Skeletal muscle satellite cell (primary cell): ENCODE data around the gene FRMPD1.

ENCODE experiments used
- H3K27me3 ChIP-seq: 2 replicates; pipeline ENCODE4 v1.7.0; 2013; ENCODE audit warnings: low read length; ENCODE audit not compliant: control insufficient read depth, insufficient read depth
- H3K36me3 ChIP-seq: 2 replicates; pipeline ENCODE4 v1.7.0; 2013; ENCODE audit warnings: mild to moderate bottlenecking, control low read depth, low read length; ENCODE audit not compliant: insufficient read depth
- H3K4me1 ChIP-seq: 2 replicates; pipeline ENCODE4 v1.7.0; 2013; ENCODE audit warnings: low read length; ENCODE audit not compliant: control insufficient read depth, insufficient read depth
- H3K4me2 ChIP-seq: 2 replicates; pipeline ENCODE4 v1.7.0; 2013; ENCODE audit warnings: mild to moderate bottlenecking, low read length
- H3K4me3 ChIP-seq: 2 replicates; pipeline ENCODE4 v1.7.0; 2013; ENCODE audit warnings: low read length
- H3K9ac ChIP-seq: 2 replicates; pipeline ENCODE4 v1.7.0; 2013; ENCODE audit warnings: mild to moderate bottlenecking, low read depth, low read length, moderate library complexity
- H3K9me3 ChIP-seq: replicated peaks from 2 replicates; pipeline ENCODE4 v1.7.0; 2013; ENCODE audit warnings: mild to moderate bottlenecking, control low read depth, low read length

FRMPD1 gene

DNA sequence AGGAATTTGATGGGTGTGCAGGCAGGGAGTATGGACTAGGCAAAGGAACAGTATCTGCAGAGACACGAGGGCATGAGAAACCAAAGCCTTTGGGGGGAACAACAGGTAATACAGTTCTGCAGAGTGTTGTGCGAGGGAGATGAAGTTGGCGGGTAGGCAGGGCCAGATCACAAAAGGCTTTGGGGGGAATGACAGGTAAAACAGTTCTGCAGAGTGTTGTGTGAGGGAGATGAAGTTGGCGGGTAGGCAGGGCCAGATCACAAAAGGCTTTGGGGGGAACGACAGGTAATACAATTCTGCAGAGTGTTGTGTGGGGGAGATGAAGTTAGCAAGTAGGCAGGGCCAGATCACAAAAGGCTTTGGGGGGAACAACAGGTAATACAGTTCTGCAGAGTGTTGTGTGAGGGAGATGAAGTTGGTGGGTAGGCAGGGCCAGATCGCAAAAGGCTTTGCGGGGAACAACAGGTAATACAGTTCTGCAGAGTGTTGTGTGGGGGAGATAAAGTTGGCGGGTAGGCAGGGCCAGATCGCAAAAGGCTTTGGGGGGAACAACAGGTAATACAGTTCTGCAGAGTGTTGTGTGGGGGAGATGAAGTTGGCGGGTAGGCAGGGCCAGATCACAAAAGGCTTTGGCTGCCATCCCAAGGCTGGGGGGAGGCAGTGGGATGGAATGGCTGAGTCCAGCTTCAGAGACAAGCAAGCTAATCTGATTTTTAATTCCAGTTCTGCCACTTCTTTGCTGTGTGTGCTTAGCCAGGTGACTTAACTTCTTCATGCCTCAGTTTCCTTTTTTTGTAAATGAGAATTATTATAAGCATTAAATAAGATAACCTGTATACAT lies 33.0 kb downstream of the FRMPD1 start:
- peaks cover 31% of the 10 kb centered on the region for H3K27me3 ChIP-seq
- no peak overlapping the region for H3K4me2 ChIP-seq
- no peaks in the 10 kb centered on the region for H3K4me1 ChIP-seq
- H3K36me3 ChIP-seq = no peaks in the 10 kb centered on the region
- no peaks in the 10 kb centered on the region for H3K9me3 ChIP-seq
- no peak overlapping the region for H3K4me3 ChIP-seq
- H3K9ac ChIP-seq = no peak overlapping the region

DNA sequence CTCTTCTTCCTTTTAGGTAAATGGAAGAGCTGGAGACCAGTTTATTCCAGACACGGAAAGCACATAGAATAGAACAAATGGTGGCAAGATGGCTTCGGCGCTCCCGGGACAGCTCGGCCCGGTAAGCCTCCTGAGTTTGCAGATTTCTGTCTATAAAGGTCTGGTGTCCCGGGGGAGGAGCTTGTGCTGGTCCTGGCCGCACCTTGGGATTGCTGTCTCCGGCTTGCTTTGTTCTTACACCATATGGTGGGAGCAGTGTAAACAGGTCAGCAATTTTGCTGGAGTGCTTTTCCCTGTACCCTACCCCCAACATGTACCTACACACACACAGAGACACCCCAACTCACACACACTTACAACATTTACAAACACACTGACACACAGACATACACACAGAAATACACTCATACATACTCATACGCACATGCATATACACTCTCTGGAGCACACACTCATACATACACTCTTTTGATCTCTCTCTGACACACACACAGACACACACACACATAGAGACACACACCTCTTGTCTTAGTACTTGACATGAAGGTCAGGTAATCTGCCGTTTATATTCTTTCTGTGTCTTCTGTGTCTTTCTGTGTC lies 42.0 kb downstream of the FRMPD1 start:
- Histone ChIP-seq H3K4me1 (peaks cover 10% of the 10 kb centered on the region), H3K9me3 (no peaks in the 10 kb centered on the region), H3K36me3 (no peaks in the 10 kb centered on the region), H3K27me3 (peaks cover 31% of the 10 kb centered on the region), H3K4me2 (peak overlapping the region; percentile 9), H3K4me3 (no peak overlapping the region), H3K9ac (no peak overlapping the region)

DNA sequence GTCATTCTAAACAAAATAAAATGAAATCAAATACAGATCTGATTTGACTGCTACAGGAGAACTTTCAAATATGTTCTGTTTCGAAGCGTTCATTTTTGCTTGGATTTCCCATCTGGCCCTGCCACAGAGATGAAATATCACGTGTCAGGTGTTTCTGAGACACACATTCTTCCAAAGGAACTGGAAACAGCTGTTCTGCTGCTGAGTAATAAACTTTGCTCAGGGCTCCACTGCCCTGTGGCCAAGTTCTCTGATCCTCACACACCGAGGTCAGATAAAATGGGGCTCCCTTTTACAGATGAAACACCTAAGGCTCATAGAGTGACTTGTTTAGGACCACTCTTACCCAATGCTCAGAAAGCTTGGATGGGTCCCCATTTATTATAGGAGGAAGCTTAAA lies 42.5 kb downstream of the FRMPD1 start:
- Histone ChIP-seq H3K27me3 (peaks cover 30% of the 10 kb centered on the region), H3K9me3 (no peaks in the 10 kb centered on the region), H3K4me3 (no peak overlapping the region), H3K9ac (no peak overlapping the region), H3K4me1 (peaks cover 10% of the 10 kb centered on the region), H3K36me3 (no peaks in the 10 kb centered on the region), H3K4me2 (peak overlapping the region; percentile 9)

DNA sequence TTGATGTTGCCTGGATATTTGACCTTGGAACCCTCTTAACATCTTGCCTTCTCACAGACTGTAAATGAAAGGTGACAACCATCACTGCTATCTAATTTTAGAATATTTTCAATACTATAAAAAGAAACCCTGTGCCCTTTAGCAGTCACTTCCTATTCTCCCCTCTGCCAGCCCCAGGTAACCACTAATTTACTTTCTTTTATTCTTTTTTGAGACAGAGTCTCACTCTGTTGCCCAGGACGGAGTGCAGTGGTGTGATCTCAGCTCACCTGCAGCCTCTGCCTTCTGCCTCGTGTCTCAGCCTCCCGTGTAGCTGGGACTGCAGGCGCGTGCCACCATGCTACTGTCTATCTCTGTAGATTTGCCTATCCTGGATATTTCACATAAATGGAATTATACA lies 43.6 kb downstream of the FRMPD1 start:
- no peak overlapping the region for H3K4me3 ChIP-seq
- no peak overlapping the region for H3K9ac ChIP-seq
- H3K36me3 ChIP-seq = no peaks in the 10 kb centered on the region
- peaks cover 10% of the 10 kb centered on the region for H3K4me1 ChIP-seq
- H3K9me3 ChIP-seq = no peaks in the 10 kb centered on the region
- peaks cover 26% of the 10 kb centered on the region for H3K27me3 ChIP-seq
- no peak overlapping the region for H3K4me2 ChIP-seq

DNA sequence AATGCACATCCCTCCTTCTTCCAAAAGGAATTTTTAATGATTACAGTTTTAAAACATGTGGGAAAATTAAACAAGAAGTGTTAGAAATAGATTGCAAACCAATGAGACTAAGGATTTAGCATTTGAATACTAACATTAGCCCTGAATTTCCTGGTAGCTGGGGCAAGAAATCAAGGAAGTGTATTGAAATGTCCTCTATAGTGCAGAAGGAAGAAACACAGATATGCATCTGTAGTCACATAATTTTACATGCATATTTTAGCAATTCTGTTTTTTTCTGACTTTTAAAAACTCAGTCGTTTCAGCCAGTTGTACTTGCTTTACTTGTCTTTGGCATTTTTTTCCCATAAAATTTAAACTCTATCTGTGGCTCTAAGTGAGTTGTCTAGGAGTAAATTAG lies 45.8 kb downstream of the FRMPD1 start:
- Histone ChIP-seq H3K27me3 (peaks cover 13% of the 10 kb centered on the region), H3K36me3 (no peaks in the 10 kb centered on the region), H3K9ac (no peak overlapping the region), H3K4me3 (no peak overlapping the region), H3K4me2 (no peak overlapping the region), H3K9me3 (no peaks in the 10 kb centered on the region), H3K4me1 (peaks cover 10% of the 10 kb centered on the region)

DNA sequence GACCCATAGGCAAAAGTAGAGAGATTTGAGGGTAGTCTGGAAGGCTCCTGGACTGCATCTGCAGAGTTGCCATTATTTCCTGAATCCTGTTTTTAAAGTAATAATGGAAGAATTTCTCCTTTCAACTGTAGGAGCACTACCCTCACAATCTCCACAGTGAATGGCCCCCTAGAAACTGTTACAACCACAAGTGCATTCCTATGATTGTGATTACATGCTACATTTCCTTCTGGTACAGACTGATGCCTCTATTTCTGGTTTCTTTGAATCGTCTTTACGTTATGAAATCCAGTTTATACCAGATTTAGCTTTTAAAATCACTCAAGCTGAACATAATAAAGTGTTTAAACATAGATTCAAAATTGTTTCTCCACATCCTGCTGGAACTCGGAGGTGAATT lies 49.4 kb downstream of the FRMPD1 start:
- H3K9ac ChIP-seq = no peak overlapping the region
- H3K36me3 ChIP-seq = no peaks in the 10 kb centered on the region
- H3K9me3 ChIP-seq = no peaks in the 10 kb centered on the region
- no peak overlapping the region for H3K4me3 ChIP-seq
- no peaks in the 10 kb centered on the region for H3K4me1 ChIP-seq
- no peak overlapping the region for H3K4me2 ChIP-seq
- H3K27me3 ChIP-seq = peaks cover 4% of the 10 kb centered on the region

DNA sequence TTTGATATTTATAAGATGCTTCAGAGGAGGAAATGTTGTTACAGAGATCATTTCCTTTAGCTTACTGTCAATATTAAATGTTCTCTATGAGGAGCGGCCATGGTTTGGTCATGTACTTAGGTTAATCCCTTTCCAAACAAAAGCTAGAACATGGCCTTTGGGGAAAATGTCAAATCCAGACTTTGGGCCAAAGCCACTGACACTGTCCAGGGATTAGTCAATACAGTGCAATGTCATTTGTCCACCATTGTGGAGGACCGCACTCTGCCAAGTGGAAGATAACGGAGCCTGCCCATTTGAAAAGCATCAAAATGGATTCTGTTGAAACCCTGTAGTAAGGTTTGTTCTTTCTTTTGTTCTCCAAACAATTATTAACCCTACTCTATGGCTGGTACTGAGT lies 50.1 kb downstream of the FRMPD1 start:
- H3K4me3 ChIP-seq = no peak overlapping the region
- no peaks in the 10 kb centered on the region for H3K9me3 ChIP-seq
- H3K4me2 ChIP-seq = no peak overlapping the region
- no peaks in the 10 kb centered on the region for H3K4me1 ChIP-seq
- H3K27me3 ChIP-seq = peaks cover 3% of the 10 kb centered on the region
- no peak overlapping the region for H3K9ac ChIP-seq
- no peaks in the 10 kb centered on the region for H3K36me3 ChIP-seq

DNA sequence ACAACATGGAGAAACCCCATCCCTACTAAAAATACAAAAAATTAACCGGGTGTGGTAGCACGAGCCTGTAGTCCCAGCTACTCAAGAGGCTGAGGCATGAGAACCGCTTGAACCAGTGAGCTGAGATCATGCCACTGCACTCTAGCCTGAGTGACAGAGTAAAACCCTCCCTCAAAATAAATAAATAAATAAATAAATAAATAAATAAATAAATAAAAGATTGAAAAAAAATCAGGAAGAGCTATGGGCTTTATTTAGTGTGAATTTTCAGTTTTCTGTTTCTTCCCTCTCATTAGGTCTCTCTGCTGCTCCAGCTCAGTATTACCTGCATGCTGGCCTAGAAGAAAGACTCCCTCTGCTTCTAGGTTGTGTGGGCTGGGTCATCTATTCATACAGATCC lies 55.0 kb downstream of the FRMPD1 start:
- H3K9me3 ChIP-seq = no peaks in the 10 kb centered on the region
- no peaks in the 10 kb centered on the region for H3K36me3 ChIP-seq
- H3K4me1 ChIP-seq = no peaks in the 10 kb centered on the region
- no peak overlapping the region for H3K9ac ChIP-seq
- no peak overlapping the region for H3K4me2 ChIP-seq
- H3K4me3 ChIP-seq = no peak overlapping the region
- H3K27me3 ChIP-seq = peaks cover 20% of the 10 kb centered on the region

DNA sequence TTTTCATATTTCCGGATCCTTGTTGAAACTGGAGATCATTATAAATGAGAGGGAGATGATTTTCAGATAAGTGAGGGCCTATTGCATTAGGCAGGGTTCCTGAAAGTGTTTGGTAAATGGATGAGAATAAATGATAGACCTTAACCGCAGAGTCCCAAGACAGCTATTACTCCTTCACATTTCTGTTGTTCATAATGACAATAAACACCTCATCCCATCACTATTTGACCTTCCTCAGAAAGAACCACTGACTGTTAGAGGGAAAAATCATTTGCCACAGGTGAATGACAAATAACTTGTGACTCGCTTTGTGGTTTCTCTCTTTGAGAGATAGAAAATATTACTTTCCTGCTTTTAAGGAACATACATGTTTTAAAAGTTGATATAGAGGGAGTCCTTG lies 55.5 kb downstream of the FRMPD1 start:
- Histone ChIP-seq H3K4me3 (no peak overlapping the region), H3K9me3 (no peaks in the 10 kb centered on the region), H3K36me3 (no peaks in the 10 kb centered on the region), H3K27me3 (peaks cover 22% of the 10 kb centered on the region), H3K4me1 (no peaks in the 10 kb centered on the region), H3K4me2 (no peak overlapping the region), H3K9ac (no peak overlapping the region)

DNA sequence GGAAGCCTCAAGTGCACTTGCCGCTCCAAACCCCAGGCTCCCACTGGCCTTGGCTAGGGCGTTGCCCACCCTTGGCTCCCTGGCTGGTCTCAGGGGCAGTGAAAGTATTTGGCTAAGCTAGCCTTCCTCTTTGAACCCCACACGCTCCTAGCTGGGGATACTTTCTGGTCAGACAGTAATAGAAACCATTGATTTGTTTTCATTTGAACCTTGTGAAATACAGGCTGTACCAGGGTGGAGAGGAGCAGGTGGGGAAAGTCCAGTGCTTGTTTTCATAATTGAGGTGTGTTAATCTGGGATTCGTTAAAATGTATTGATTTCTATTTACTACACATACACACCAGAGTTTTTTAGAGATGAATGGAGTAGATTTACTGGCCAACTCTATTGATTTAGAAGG lies 57.0 kb downstream of the FRMPD1 start:
- Histone ChIP-seq H3K9me3 (no peaks in the 10 kb centered on the region), H3K36me3 (no peaks in the 10 kb centered on the region), H3K9ac (no peak overlapping the region), H3K4me1 (no peaks in the 10 kb centered on the region), H3K27me3 (peaks cover 24% of the 10 kb centered on the region), H3K4me2 (no peak overlapping the region), H3K4me3 (no peak overlapping the region)

DNA sequence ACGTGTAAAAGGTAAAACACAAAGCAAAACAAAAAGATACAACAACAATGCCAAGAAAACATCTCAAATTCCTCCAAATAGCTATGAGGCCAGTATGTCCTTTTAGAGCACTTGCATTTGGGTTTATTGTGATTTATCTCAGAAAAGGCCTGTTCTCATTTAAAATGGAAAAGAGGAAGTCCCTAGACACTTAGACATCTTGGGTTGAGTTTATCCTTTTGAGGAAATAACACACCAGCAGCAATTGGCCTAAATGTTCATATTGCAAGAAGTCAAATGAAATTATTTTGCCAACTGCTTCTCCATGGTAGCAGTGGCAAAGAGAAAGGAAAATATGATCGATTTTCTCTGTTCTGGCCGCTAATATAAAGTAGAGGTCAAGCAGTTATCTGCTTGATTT lies 59.3 kb downstream of the FRMPD1 start:
- Histone ChIP-seq H3K9me3 (no peaks in the 10 kb centered on the region), H3K4me1 (no peaks in the 10 kb centered on the region), H3K4me2 (no peak overlapping the region), H3K9ac (no peak overlapping the region), H3K36me3 (no peaks in the 10 kb centered on the region), H3K27me3 (peaks cover 21% of the 10 kb centered on the region), H3K4me3 (no peak overlapping the region)

DNA sequence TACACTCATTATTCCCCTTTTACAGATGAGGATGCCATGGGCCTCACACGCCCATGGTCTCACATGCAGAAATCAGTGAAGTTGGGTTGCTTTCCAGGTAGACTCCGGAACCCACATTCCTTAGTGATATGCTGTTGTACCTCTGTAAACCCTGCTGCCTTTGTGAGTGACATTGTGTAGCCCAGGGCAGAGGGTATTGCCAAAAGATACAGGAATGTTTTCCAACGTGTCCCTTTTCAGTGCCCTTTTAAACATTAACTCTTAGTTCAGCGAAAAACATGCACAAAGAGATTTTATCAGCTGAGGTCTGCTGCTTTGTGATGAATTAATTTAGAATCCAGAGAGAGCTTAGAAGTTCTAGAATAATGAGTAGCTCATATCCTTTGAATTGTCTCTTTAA lies 64.5 kb downstream of the FRMPD1 start:
- Histone ChIP-seq H3K9me3 (no peaks in the 10 kb centered on the region), H3K27me3 (peaks cover 32% of the 10 kb centered on the region), H3K4me3 (no peak overlapping the region), H3K4me1 (no peaks in the 10 kb centered on the region), H3K9ac (no peak overlapping the region), H3K4me2 (no peak overlapping the region), H3K36me3 (no peaks in the 10 kb centered on the region)
